T47D (cell line): ENCODE measurements around the gene CST1.
"Not testable (repeated sequence)": the region's sequence is repeated elsewhere in the genome, so short reads cannot be mapped to it uniquely, and the experiment has no call there.

ENCODE experiments used
- DNase-seq, 2 experiments: peaks; one replicate each; pipeline versions ENCODE4 v3.0.0 to v3.0.0-alpha.2; 2011 to 2012; ENCODE audit warnings: low read depth in 1 of 2, low spot score in 1 of 2
- JUND ChIP-seq: IDR thresholded peaks from 2 replicates; pipeline ENCODE4 v1.6.1; 2012; ENCODE audit warnings: low read depth
- in situ Hi-C: cut with HindIII; loops from 2 replicates; pipeline ENCODE4 v1.10.0; 2016; ENCODE audit warnings: low sequenced_read_pairs, low pct_unique_long_range_greater_than_20kb

CST1 gene

DNA sequence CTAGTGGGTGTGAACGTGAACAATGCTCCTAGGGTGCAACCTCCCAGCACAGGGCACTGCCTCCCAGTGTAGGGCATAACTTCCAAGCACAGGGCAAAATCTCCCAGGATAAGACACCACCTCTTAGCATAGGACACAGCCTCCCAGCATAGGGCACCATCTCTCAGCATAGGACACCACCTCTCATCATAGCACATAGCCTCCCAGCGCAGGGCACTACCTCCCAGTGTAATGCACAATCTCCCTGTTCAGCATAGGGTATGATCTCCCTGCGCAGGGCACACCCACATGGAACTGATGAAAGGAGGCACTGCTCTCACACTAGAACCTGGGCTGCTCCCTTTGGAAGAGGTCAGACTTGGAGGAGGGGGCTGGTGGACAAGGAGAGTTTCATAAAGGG lies 21.3 kb upstream of the CST1 start:
- in situ Hi-C loops, result no loop called here
- no peak for TF ChIP-seq JUND

DNA sequence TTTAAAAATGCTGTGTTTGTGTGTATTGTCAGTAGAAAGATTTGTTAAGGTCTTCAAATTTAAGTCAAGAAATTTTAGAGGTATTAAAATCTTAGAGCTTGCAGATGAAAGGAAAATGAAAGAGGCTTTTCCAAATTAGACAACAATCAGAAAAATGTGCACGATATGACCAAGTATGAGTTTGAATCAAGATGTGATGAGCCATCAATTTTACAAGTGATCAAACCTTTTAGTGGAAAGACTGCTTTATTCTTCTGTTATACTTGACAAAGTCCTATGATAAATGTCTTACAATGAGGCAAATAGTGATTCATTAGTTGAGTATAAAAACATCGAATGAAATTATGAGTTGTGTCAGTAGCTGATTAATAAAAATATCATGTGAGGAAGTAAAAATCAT lies 19.6 kb upstream of the CST1 start:
- no peak for TF ChIP-seq JUND
- DNase-seq, result no peak
- in situ Hi-C loops, result no loop called here

More for the DNA sequence above, 21.3 kb upstream of the CST1 start:
- DNase-seq, result no peak

DNA sequence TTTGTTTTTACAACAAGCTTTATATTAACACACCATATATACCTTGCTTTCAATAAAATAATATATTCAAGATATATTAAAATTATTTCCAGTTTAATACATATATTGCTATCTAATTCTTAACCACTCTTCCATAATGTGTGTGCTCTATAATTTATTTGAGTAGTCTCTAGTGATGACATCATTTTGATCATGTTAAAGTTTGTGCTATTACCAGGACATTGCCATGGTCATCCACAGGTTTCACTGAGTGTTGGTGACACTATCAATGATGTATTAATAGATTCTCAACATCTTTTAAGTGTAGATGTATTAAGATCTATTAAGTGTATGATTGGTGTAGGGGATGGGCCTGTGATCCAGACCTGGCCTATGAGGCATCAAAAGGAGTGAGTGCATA lies 17.8 kb upstream of the CST1 start:
- in situ Hi-C loops, DNase-seq: not testable (repeated sequence)

DNA sequence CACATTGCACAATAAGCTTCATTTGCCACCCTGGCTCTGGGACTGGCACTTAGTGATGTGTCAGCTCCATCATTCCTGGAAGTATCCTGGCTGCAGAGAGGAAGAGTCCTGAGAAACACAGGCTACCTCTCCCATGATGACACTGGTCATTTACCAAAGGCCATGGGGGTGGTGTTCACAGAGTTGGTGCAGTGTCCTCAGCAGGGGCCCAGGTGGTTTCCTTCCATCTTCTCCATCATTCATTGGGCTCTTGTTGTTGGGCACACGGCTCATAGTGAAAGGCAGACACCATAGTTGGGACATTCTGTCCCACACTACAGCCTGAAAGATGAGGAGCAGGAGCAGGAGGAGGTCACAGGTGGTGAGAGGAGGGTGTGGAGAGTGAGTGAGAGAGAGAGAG lies 15.8 kb upstream of the CST1 start:
- no peak for TF ChIP-seq JUND
- DNase-seq, result no peak
- in situ Hi-C loops, result no loop called here

DNA sequence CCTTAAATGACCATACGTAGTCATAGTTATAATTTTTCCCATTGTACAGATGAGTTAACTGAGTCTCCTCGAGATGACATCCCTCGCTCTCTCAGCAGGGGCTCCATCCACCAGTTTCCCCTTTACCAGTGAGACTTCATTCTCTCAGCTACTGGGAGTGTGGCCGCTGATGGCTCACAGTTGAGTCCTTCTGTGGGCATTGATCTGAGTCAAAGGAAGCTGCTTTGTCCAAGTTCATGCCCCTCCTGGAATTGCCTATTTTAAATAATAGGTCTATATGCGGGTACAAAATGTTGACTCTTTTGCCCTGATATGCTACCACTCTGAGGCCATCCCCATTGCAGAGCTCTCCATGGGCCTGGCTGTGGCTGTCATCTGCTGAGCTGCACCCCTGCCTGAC lies 14.8 kb upstream of the CST1 start:
- TF ChIP-seq JUND, result no peak
- in situ Hi-C loops, result no loop called here
- DNase-seq, result no peak

DNA sequence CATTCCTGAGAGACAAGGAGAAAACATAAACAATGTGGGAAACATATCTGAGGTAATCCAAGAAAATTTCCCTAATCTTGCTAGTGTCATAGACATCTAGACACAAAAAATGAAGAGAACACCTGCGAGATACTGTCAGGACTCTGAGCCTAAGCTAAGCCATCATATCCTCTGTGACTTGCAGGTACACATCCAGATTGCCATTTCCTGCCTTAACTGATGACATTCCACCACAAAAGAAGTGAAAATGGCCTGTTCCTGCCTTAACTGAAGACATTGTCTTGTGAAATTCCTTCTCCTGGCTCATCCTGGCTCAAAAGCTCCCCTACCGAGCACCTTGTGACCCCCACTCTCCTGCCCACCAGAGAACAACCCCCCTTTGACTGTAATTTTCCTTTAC lies 13.9 kb upstream of the CST1 start:
- in situ Hi-C loops, result not testable (repeated sequence)

DNA sequence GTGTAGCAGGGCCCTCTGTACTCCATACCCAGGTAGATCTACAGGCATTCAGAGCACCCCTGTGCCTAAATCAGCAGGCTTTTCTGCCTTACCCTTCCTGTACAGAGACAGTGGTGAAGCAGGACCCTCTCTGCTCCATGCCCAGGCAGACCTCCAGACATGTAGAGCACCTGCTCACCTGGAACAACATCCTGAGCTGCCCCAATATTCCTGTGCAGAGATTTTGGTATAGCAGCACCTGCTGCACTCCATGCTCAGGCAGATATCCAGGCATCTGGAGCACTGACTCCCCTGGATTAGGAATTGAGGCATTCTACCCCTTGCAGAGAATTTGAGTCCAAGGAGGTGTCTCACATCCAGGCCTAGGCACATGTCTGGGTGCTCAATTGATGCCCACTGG lies 12.6 kb upstream of the CST1 start:
- no peak for TF ChIP-seq JUND
- no peak for DNase-seq
- in situ Hi-C loops, result no loop called here

More for the DNA sequence above, 13.9 kb upstream of the CST1 start:
- DNase-seq, result not testable (repeated sequence)

DNA sequence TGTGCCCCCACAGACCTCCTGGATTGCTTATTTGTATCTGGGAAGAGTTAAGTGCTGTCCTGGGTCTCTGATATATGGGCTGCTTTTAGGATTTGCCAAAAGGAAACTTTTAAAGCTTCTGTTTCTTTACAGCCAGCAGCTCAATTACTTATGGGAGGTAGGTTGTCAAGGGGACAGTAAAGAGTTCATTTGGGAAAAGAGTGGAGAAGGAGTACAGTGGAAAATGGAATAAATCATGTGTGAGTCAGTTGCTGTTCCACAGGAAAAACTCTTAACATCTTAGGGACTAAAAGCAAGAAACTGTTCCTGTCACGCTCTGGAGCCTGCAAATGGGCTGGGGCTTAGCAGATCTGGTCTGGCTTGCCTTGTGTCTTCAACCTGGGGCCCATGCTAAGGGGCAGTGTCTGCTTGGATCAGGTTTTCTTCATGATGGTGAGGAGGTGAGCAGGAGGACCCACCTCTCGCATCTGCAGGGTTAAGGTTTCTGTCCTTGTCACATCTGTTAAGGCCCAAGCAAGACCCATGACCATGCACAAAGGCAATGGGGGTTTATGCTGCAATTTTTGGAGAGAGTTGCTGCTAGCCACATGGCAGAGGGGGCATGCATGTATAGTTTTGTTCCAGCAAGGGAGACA lies 8.7 kb upstream of the CST1 start:
- no peak for TF ChIP-seq JUND
- in situ Hi-C loops, result no loop called here
- no peak for DNase-seq

DNA sequence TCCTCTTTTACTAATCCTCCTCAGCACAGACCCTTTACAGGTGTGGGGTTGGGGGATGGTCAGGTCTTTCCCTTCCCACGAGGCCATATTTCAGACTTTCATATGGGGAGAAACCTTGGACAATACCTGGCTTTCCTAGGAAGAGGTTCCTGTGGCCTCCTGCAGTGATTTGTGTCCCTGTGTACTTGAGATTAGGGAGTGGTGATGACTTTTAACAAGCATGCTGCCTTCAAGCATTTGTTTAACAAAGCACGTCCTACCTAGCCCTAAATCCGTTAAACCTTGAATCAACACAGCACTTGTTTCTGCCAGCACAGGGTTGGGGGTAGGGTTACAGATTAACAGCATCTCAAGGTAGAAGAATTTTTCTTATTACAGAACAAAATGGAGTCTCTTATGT lies 6.1 kb upstream of the CST1 start:
- DNase-seq, in situ Hi-C loops: not testable (repeated sequence)

DNA sequence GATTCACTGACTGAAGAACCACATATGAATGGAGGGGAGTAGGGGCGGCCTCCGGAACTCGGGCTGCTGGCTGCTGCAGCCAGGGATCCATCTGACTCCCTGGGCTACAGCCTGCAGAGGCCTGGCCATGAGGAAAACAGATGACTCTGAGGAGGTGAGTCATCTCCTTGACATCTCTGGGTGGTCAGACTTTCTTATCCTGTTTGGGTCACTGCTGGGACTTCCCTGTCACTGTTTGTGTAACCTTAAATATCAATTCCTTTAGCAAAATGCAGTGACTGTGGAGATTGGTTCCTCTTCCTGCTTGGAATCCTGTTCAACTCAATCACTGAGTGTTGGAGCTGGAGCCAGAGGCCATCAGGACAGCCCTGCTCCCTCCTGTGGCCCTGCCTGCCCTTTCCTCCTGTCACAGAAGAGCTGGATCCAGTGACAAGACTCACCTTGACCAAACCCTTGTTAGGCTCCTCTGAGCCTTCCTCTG lies 4.4 kb upstream of the CST1 start:
- in situ Hi-C loops, DNase-seq: not testable (repeated sequence)

DNA sequence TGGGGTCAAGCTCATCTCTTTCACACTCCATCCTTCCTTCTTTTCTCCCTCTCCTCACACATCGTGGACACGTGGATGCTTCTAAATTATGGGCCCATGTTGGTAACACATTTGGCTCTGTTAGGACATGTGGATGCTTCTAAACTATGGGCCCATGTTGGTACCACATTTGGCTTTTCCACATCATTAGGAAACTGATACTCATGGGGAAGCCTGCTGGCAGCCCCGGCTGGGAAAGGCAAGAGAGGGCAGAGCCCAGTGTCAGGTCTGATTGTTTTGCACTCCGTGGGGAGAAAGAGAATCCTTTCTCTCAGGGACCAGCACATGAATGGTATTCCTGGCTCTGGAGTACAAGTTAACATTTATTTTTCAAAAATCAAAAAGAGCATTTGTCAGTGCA lies 4.0 kb upstream of the CST1 start:
- no peak for DNase-seq
- in situ Hi-C loops, result no loop called here
- TF ChIP-seq JUND, result no peak

DNA sequence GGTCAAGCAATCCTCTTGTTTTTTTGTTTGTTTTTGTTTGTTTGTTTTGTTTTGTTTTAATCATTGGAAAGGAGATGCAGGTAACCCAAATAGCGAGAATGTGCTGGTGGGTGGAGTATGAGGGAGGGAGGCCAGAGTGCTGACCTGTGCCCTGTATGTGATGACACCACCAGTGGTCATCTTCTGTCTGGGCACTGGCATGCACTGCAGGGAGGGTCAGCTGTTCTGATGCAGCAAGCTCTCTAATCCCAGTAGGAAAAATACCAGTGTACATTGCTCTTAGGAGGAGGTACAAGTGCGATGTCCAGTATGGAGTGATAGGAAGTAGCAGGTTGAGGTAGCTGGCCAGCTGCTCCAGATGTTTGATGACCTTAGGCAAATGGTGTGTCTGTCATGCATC lies 2.9 kb upstream of the CST1 start:
- no peak for TF ChIP-seq JUND
- in situ Hi-C loops, result no loop called here
- no peak for DNase-seq

DNA sequence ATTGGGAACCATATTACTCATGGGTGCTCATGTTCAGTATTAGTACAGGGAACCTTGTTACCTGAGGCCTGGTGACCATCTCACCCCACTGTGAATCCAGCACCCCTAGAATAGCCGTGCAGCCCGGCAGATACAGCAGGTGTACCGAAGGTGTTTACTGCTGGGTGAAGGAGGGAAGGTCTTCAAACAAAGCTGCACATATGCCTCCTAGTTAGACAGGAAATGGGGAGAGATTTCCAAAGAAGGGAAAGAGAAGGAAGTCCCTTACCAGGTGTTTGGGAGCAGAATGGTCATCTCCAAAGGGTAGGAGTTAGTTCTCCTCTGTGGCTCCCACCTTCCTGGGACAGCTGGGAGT lies 2.4 kb upstream of the CST1 start:
- no peak for DNase-seq
- in situ Hi-C loops, result no loop called here
- no peak for TF ChIP-seq JUND

DNA sequence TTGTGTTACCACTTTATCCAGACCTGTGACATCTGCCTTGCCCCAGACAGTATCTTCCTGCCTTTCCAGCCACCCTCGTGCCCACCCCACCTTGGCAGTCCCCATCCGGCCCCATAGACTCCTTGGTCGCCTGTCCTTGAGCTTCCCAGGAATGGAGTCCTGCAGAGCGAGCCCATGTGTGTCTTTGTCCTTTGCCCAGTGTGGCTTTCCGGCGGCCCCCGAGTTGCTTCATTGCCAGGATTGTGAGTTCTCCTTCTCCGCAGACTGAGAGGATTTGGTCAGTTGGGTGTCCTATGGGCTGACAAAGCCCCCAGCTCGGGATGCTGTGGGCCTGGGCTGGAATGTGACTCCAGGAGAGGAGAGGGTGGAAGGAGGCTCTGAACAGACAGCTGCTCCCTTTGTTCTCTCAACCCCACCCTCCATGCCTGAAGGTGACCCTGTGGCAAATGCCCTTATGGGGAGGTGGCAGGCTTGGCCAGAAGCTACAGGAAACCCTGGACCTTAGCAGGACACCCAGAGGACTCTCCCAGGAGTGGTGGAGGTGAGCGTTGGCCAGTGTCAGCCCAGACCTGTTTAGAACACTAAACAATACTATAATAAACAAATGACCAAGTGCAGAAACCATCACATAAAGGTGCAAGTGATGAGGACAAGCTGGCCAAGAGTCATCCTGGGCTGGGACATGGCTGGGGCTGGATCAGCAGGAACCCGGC lies 1.9 kb upstream of the CST1 start:
- no peak for DNase-seq
- TF ChIP-seq JUND, result no peak
- in situ Hi-C loops, result no loop called here
